EH (cell line): ENCODE results near the gene UVRAG.
"Not testable (repeated sequence)": the region's sequence is repeated elsewhere in the genome, so short reads cannot be mapped to it uniquely, and the experiment has no call there.

Experiments used
- DNase-seq: peaks from one replicate; pipeline ENCODE4 v3.0.0-alpha.2; 2015; ENCODE audit warnings: low read depth

Gene UVRAG

DNA sequence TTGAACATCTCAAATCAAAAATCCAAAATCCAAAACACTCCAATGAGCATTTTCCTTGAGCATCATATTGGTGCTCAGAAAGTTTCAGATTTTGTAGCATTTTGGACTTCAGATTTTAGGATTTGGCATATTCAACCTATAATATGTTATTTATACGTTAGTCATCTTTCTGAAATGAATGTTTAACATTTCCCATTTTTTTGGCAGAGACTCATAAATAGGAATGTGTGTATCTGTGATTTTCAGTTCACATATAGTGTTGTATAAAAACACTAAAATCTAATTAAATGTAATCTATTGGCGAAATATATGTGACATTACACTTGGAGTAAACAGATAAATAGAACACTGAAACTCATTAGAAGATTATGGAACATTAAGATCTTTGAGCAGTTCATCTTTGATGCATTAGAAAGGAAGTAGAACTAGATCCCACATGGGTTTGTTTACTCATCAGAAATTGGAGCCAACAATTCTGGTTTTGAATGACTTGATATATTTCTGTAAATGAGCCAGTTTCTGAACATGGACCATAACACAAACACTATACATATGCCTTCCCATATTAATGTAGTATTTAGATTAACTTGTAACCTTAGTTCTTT is 153.1 kb downstream of the UVRAG start:
- peak; percentile 13 for DNase-seq

DNA sequence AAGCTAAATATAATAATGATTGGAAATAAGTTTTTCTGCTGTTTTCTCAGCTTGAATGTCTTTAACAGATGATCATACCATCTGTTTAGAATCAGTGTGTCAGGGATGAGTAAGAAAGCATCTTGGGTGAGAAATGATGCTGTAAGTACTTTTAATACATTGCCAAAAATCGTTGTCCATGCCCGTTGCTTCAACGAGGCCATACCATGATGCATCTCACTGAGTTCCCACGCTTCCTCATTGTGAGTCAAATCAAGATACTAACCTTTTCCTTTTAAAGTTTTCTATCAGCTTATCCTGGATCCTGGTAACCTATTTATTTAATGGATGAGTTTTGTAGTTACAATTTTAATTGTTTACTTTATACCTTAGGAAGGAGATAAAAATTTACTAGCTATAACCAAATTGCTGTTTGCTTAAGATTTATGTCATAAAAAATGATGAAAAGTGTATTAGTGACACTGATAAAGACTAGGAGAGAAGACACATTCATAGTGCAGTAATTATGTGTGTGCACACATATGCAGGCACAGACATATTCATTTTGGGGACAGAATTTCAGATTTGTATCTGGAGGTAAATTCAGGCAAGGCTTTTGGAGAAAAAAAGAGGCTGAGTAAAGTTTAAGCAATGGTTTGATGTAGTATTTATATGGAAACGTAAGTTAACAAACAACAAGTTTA is 154.8 kb downstream of the UVRAG start:
- DNase-seq = peak; percentile 73

DNA sequence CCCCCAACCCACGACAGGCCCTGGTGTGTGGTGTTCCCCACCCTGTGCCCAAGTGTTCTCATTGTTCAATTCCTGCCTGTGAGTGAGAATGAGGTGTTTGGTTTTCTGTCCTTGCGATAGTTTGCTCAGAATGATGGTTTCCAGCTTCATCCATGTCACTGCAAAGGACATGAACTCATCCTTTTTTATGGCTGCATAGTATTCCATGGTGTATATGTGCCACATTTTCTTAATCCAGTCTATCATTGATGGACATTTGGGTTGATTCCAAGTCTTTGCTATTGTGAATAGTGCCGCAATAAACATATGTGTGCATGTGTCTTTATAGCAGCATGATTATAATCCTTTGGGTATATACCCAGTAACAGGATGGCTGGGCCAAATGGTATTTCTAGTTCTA is 158.7 kb downstream of the UVRAG start:
- DNase-seq = not testable (repeated sequence)

DNA sequence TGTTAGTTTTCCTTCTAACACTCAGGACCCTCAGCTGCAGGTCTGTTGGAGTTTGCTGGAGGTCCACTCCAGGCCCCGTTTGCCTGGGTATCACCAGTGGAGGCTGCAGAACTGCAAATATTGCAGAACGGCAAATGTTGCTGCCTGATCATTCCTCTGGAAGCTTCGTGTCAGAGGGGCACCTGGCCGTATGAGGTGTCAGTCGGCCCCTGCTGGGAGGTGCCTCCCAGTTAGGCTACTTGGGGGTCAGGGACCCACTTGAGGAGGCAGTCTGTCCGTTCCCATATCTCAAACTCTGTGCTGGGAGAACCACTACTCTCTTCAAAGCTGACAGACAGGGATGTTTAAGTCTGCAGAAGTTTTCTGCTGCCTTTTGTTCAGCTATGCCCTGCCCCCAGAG is 164.1 kb downstream of the UVRAG start:
- not testable (repeated sequence) for DNase-seq

DNA sequence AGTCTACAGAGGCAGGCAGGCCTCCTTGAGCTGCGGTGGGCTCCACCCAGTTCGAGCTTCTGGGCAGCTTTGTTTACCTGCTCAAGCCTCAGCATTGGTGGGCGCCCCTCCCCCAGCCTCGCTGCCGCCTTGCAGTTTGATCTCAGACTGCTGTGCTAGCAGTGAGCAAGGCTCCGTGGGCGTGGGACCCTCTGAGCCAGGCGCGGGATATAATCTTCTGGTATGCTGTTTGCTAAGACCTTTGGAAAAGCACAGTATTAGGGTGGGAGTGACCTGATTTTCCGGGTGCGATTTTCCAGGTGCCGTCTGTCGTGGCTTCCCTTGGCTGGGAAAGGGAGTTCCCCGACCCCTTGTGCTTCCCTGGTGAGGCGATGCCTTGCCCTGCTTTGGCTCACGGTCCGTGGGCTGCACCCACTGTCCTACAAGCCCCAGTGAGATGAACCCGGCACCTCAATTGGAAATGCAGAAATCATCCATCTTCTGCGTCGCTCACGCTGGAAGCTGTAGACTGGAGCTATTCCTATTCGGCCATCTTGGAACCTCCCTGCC is 164.5 kb downstream of the UVRAG start:
- DNase-seq = not testable (repeated sequence)

DNA sequence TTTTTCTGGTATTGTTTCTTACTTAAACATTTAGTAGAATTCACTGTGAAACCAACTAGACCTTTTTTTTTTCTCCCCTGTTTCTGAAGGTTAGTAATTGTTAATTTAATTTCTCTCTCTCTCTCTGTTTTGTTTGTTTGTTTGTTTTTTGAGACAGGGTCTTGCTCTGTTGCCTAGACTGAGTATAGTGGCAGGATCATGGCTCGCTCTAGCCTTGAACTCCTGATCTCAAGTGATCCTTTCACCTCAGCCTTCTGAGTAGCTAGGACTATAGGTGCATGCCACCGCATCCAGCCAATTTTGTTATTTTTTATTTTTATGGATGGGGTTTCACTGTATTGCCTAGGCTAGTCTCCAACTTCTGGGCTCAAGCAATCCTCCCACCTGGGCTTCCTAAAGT is 165.0 kb downstream of the UVRAG start:
- no peak for DNase-seq

DNA sequence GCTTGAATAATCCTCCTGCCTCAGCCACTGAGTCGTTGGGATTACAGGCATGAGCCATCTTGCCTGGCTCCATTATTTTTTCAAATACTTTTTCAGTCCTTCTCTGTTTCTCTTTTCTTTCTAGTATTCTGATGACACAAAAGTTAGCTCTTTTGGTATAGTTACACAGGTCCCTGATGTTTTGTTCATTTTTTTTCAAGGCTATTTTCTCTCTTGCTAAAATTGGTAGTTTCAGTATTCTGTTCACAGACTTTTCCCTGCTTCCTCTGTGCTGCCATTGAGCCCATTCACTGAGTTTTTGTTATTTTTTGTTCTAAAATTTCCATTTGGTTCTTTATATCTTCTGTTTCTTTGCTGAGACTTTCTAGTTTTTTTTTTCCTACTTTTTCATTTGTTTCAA is 166.5 kb downstream of the UVRAG start:
- no peak for DNase-seq

DNA sequence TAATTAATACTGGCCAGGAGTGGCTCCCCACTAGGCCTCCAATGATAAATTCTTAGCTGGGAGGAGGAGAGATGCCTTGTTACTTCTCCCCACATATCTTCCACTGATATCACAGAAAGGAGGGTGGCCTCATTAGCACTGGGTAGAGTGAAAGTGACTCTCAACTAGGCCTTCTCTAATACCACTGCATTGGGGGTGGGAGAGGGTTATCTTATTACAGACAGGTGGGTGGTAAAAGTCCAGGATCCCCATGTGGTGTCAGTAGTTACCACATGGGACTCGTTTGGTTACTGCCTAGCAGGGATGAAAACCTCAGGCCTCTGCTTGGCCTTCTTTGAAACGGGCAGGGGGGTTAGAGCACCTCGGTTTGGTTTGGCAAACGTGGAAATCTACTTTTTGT is 167.3 kb downstream of the UVRAG start:
- DNase-seq = no peak

DNA sequence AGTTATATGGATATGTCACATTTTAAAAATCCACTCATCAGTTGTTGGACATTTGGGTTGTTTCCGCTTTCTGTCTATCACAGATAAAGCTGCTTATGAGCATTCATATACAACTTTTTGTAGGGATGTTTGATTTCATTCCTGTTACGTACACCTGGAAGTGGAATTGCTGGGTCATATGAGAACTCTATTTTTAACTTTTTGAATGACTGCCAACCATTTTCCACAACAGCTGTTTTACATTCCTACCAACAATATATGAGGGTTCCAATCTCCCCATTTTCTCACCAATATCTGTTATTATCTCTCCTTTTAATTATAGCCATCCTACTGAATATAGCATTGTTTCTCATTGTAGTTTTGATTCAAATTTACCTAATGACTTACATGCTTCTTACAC is 172.0 kb downstream of the UVRAG start:
- DNase-seq = no peak

DNA sequence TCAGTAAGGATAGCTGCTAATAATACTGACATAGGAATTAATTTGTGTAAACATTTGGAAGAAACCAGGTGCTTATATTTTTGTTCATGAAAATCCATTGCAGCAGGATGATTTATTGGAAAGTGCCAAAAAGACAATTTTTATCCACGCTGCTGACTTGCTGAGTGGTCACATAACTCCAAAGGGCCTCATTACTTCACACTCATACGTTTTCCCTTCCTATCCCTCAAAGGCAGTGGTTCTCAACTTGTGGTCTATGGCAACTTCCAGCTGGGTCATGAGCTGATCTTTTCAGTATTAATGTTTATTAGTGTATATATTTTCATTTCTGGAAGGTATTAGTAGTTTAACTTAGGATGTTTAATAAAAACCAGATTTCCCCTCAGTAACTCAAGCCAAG is 178.1 kb downstream of the UVRAG start:
- DNase-seq = no peak

DNA sequence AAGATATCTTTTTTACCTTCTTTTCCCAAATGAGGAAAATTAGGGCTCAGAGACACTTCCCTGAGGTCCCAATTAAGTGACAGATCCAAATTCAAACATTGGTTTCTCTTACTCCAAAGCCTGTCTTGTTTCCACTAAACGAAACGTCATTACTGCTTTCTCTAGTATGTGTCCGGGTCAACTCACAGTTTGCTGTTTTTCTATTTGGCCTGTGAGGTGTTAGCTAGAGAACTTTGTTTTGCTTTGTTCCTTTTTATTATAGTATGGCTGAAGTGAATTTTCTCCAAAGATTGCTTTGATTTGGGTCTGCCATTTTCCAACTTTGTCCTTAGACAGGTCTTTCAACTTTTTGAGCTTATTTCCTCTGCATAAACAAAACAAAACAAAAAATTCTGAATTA is 179.6 kb downstream of the UVRAG start:
- DNase-seq = no peak

DNA sequence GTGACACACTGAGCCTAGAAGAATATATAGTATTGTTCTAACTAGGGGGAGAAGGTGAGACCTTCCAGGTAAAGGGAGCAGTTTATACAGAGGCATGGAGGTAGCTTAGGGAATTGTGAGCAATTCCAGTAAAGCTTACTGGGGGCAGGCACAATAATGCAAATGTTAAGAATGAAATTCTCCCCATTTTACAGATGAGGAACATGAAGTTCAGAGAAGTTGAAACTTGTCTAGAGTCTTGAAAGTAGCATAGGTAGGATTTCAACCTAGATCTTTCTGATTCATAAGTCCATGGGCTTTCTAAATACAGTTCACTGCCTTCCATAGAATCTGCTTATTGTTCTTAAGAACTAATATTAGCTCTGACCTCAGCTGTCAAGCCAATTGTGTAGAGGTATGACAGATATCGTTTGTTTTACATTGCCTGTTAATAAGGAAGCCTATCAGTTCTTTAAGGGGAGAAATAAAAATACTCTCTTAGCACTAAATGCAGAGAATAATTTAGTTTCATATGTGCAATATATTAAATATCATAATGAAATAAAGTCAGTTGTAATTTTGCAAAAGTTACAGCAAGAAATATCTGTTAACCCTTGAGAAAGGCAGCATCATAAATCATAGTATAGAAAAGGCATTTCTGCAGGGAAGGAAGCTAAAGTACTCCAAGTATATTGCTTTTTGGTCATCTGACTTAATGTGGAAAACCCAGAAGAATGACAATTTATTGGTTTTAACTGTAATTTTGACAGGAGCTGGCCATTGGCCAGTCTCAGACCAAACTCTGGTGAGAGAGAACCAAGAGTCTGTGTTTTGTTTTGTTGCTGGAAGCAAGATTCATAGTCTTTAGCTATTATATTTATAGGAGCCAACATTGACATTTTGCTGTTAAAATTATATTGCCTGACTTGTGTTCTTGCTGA is 181.8 kb downstream of the UVRAG start:
- DNase-seq = peak; percentile 73

DNA sequence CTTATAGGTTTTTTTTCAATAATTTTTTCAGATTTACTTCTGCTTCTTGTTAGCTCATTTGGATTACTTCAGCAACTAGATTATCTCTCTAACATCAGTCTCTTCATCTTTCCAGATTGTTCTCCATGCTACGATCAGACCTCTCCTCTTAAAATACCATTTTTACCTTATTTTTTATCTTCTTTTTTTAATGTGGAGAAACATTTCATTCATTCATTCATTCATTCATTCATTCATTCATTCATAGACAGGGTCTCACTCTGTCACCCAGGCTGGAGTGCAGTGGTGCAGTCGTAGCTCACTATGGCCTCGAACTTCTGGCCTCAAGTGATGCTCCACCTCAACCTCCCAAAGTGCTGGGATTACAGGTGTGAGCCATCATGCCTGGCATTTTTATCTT is 189.4 kb downstream of the UVRAG start:
- DNase-seq = no peak

DNA sequence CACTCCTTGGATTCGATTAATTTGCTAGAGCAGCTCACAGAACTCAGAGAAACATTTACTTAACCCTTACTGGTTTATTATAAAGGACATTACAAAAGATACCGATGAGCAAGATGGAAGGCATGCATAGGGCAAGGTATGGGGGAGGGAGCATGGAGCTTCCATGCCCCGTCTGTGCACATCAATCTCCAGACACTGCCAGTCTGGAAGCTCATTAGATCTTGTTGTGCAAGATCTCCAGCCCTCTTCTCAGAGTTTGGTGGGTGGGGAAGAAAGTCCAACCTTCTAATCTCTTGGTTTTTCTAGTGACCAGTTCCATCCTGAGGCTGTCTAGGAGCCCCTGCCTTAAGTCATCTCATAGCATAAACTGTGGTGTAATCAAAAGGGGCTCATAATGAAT is 190.7 kb downstream of the UVRAG start:
- DNase-seq = peak; percentile 68

DNA sequence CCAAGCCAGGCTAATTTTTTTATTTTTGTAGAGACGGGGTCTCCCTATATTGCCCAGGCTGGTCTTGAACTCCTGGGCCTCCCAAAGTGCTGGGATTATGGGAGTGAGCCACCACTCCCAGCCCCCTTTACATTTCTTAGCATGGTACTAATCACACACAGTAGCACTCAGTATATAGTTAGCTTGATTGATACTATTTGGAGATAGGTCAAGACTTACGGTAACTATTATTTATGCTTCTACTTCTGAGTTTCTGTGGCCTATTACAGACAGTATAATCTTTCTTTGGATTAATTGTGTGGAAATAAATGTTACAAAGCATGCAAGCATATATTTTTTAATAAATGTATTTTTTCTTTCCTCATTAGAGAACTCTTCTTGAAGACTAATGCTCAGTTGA is 192.2 kb downstream of the UVRAG start:
- peak; percentile 29 for DNase-seq

DNA sequence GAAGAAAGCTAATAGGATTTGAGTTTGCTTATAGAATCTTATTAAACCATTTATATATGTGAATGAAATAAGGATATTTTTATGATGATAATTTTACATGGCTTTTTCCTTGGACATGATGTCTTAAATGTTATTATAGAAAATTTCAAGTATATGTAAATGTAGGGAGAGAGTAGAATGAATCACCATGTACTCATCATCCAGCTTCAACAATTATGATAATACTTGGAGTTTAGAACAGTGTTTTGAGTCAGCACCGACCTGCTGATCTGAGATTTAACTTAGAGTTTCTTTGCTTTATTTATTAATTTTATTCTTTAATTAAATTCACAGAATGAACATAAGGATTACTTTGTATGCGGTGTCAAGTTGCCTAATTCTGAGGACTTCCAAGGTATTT is 193.5 kb downstream of the UVRAG start:
- peak; percentile 57 for DNase-seq

DNA sequence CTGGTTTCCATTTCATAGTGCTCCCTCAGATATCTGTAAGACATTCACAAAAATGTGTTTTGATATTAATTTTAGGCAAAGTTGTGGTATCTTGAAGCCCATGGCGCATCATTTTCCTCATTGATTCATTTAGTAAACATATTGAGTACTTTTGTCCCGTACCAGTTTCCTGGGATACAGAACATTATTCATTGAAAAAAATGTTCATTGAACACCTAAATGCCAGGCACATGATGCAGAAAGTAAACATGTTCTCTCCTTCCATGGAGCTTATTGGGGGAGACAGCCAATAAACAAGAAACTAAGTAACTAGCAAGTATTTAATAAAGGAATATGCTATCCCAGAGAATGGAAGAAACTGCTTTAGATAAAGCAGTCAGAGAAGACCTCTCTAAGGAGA is 195.0 kb downstream of the UVRAG start:
- DNase-seq = no peak

DNA sequence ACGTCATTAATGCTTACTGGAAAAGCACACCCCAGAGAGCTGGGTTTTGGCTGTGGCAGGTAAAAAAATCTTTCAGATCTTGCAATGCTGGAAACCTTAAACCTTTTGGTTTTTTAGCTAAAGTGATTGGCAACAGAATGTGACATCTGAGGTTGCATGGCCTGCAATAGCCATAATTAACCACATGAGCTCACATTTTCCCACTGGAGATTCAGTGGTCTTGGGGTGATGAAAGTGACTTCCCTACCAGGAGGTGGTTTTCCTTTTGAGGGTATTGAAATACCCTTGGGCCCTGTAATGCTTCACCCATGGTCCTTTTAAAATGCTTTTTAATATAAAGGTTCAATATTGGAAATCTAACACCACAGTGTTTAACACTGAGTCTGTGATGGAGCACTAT is 198.5 kb downstream of the UVRAG start:
- no peak for DNase-seq

DNA sequence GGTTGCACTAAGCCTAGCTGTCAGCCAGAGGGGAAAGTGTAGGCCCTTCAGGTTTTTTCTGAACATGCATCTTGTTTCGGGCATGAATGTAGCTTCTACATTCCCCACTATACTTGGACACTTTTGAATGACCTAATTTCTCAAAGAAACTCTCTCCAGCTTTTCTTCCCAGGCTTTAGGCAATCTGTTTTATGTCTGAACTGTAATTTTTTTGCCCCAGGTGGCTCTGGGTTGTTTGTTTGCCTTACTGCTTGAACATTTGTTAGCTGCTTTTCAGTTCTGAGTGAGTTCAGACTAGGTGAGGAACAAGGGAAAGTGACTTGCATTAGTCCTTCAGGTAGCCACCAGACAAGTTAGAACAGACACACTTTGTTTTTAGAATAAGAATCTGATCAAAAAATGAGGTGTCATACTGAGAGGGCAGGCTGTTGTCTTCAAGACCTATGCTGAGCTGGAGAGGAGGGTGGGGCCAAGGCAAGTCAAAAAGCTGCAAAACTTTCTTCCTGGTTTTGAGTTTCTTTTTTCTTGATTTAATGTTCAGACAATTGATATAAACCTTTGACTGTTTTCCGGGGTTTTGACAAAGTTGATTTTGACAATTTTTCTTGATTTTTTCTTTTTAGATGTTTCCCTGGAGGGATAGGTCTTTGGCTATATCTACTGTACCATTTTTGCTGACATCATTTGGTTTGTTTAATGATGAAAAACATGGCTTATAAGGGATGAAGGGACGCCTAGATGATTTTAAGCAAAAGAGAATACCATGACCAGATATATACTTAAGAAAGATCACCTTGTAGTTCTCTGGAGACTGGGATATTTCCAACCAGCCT is 208.4 kb downstream of the UVRAG start:
- no peak for DNase-seq

DNA sequence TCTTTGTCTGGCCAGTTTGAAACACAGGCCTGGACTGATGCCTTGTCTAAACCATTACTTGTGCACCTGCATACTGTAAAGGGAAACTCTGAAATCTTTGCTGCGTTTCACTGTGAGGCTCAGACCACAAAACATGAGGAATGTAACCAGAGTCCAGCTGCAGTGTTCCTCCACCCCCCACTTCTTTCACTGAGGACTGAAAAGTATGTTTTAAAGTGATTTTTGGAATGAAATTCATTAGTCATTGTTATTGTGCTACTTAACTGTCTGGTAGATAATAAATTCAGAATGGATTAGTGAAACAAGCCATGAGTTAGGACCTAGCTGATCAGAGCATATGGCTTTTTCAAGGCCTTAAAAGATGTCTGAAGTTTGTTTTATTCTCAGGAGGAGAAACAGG is 210.1 kb downstream of the UVRAG start:
- DNase-seq = peak; percentile 93

DNA sequence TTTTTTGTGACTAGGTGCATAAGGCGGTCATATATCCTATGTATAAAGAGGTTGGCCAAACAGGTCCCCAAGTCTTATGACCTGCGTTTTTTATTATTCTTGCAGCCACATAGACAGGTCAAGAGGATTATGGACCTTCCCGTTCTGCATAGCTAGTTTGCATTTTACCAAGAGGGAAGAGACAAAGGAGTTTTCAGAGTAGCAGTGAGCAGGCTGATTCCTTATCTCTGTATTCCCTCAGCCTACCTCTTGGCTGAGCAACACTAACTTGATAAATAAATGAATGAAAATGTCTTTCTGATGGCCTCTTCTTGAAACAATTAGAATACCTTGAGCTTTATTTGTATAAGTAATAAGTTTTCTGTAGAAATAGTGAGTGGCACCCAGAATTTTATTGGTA is 210.8 kb downstream of the UVRAG start:
- no peak for DNase-seq

DNA sequence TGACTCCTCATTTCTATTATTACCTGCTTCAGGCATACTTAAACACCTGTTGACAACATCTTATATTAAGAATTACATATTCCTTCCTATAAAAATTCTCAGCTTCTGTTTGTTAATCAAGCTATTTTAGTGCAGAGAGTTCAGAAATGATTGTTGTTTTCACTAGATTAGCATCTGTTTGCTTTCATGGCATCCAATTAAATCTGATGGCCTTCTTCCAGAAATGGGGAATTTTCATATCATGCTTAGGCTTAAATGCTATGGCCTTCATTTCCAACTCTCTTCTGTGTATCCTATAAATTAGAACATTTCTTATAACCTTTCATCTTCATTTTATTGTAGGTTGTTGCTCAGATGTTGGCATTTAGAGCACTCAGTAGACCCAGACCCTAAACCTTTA is 211.3 kb downstream of the UVRAG start:
- DNase-seq = peak; percentile 11
